HG02840 (cell line): Measurements from ENCODE around the gene SUPT3H.
"Not testable (repeated sequence)": the region's sequence is repeated elsewhere in the genome, so short reads cannot be mapped to it uniquely, and the experiment has no call there.

Source experiments
- ATAC-seq: cut with Tn5 transposase; IDR thresholded peaks from one replicate; pipeline ENCODE4 v1.9.1; 2021; ENCODE audit warnings: mild to moderate bottlenecking, moderate library complexity, moderate number of reproducible peaks; ENCODE audit not compliant: unreplicated experiment, low FRiP score

SUPT3H gene

GRCh38 chr6:45075246-45075645 is 302.5 kb downstream of the SUPT3H start:
- ATAC-seq = no peak

DNA sequence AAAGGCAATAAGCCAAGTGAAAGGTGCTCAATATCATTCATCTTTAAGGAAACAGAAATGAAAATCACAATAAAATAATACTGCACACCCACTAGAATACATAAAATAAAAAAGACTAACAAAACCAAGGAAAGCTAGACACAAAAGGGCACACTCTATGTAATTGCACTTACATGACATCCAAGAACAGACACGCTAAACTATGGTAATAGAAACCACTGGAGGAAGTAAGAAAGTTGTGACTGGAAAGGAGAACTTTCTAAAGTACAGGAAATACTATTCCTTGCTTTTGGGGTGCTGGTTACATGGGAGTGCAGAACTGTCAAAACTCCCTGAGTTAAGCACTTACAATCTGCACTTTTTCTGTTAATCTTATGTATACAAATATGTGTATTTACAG is 303.3 kb downstream of the SUPT3H start:
- ATAC-seq = no peak

- ATAC-seq = no peak
These were observed 304.0 kb downstream of the SUPT3H start for GRCh38 chr6:45073771-45074170.

- ATAC-seq = no peak
These were observed 305.1 kb downstream of the SUPT3H start for GRCh38 chr6:45072673-45073072.

- ATAC-seq = no peak
These were observed 305.7 kb downstream of the SUPT3H start for GRCh38 chr6:45072016-45072415.

DNA sequence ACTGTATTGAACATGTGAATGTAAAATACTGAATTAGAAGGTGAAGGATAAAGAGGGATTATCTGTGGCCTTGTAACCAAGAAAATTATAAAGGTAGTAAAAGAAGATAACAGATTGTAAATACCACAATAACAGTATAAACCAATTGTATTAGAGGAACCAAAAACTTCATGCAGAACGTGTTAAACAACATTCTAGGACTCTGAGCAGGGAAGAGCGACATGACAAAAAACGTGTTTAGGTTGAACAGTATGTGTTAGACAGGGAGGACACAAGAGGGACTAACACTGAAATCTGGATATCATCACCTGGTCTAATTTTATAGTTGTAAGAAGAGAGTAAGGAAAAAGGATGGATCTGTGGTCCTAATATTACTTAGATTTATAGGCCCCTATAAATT is 308.6 kb downstream of the SUPT3H start:
- ATAC-seq = no peak

- ATAC-seq = not testable (repeated sequence)
These were observed 310.3 kb downstream of the SUPT3H start for GRCh38 chr6:45067446-45067845.

DNA sequence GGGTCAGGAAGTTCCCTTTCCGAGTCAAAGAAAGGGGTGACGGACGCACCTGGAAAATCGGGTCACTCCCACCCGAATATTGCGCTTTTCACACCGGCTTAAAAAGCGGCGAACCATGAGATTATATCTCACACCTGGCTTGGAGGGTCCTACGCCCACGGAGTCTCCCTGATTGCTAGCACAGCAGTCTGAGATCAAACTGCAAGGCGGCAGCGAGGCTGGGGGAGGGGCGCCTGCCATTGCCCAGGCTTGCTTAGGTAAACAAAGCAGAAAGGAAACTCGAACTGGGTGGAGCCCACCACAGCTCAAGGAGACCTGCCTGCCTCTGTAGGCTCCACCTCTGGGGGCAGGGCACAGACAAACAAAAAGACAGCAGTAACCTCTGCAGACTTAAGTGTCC is 315.1 kb downstream of the SUPT3H start:
- not testable (repeated sequence) for ATAC-seq

DNA sequence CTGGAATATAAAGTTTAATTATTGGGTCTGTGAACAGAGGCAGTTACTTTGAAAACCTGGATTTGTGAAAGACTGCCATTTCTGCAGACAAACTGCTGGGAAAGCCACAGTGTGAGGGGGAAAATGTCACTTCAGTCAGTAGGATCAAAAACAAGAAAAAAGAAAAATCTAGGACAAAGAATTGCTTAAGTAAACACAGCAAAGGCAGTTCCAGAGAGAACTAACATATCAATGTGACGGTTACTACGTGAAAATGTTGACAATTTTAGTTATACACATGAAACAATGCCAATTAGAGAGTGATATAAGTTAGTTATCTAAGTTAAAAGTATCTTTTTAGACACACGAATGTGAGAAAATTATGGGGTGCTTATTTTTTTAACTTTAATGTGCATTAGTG is 320.0 kb downstream of the SUPT3H start:
- ATAC-seq = no peak

- no peak for ATAC-seq
These were observed 323.1 kb downstream of the SUPT3H start for GRCh38 chr6:45054610-45055009.

DNA sequence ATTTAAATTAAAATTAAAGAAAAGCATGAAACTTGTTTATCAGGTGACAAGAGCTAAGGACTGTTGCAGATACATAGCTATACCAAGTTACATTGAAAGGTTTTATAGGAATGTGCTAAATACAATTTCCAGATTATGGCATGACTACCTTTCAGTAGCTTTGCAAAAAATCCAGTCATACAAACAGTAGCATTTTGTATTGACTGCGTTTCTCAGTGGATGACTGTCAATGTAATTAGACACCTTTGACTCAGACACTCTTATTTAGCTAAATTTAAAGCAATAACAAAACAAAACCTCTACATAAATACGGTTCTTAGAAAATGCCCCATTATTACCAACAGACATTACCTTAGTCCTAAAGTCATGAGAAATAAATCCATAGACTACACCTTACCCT is 325.4 kb downstream of the SUPT3H start:
- no peak for ATAC-seq

DNA sequence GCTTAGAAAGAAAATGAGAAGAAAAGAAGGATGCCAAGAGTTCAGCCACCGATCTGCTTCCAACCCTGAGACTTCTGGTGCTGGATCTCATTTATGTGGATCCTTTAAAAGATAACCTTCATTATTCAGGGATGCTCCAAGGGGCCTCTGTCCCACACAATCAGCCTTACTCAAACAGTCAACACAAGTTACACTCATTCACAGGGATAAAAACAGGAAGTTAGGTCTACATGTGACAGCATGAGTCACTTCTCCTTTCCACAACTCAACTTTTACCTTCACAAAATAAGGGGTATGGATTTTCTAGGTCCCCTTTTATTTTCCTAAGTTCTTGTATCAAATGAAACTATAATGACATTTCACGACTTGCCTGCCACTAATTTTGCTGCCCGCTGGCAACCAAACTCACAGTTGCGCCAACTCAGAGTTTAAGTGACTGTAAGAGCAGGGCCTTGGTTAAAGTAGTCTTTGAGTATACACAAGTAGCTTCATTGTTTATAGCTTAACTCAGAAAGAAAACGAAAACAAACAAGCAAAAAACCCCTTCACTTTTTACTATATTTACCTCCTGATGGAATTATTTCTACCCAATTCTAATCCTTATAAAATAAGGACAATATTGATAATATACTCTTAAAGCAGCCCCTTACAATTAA is 328.4 kb downstream of the SUPT3H start:
- ATAC-seq = no peak

DNA sequence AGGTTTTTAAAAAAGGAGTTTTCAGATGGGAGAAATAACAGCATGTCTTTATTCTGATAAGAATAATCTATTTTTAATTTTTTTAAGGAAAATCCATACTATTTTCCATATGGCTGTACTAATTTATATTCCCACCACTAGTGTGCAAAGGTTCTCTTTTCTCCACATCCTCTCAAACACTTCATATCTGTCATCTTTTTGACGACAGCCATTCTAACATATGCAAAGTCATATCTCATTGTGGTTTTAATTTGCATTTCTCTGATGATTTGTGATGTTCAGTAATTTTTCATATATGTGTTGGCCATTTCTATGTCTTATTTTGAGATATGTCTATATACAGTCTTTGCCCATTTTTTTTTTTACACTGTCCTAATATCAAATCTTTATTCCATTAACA is 330.2 kb downstream of the SUPT3H start:
- ATAC-seq = no peak

GRCh38 chr6:45045253-45045601 is 332.5 kb downstream of the SUPT3H start:
- ATAC-seq = no peak

GRCh38 chr6:45044510-45045252 is 333.1 kb downstream of the SUPT3H start:
- ATAC-seq = no peak

DNA sequence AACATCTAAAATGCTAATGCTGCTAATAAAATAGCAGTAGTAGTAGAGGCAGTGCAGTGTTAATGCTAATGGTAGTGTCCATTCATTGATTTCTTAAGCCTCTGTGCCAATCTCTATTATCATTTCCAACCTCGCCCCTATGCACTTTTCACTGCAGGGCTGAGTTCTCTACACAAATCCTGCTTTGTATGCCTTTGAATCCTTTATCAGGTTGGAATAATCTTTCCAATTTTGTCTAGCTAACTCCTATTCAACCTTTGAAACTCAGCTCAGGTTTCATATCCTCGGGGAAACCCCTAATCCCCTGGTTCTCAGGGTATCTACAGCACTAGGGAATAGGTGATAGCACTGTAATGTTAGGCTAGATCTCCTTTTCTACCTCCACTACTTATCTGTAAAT is 333.6 kb downstream of the SUPT3H start:
- ATAC-seq = no peak

DNA sequence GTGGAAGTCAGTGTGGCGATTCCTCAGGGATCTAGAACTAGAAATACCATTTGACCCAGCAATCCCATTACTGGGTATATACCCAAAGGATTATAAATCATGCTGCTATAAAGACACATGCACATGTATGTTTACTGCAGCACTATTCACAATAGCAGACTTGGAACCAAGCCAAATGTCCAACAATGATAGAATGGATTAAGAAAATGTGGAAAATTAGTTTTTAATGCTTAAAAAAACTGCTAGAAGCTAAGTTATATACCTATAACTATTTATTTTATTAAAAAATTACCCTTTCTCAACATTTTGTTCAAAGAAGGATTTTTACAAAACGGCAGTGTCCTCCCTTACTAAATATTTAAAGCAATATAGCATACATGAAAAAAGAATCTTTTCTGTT is 335.1 kb downstream of the SUPT3H start:
- ATAC-seq = not testable (repeated sequence)

DNA sequence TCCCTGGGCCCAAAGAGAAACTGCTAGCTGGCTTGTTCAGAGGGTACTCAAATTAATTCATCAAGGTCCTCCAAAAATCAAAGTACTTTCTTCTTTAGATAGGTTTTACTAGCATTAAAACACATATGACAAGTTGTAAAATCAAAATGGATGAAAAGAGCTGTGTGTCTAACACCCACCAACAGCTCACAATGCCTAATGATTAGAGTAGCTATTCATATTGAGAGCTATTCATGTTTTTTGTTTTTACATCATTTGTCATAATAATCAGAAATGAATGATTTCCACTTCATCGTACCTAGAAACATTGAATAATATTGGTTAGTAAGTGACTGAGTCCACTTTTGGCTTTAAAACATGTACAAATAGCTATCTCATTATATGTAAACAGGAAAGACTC is 339.5 kb downstream of the SUPT3H start:
- ATAC-seq = no peak

DNA sequence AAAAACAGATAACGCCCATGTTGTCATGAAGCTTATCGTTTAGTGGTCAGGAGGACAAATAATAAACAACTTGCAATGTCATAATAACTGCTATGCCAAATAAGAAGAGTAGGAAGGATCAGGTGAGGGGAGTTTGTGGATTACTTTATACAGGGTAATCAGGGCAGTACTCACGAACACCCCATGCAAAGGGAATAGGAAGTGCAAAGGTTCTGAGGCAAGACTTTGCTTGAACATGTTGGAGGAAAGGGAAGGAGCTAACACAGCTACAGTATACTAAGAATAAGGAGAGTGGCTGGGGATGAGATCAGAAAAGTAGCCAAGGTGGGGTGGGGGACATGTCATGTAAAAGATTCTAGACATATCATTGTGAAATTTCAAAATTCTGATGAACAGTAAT is 341.6 kb downstream of the SUPT3H start:
- ATAC-seq = no peak

- ATAC-seq = no peak
These were observed 345.3 kb downstream of the SUPT3H start for GRCh38 chr6:45032426-45032825.

DNA sequence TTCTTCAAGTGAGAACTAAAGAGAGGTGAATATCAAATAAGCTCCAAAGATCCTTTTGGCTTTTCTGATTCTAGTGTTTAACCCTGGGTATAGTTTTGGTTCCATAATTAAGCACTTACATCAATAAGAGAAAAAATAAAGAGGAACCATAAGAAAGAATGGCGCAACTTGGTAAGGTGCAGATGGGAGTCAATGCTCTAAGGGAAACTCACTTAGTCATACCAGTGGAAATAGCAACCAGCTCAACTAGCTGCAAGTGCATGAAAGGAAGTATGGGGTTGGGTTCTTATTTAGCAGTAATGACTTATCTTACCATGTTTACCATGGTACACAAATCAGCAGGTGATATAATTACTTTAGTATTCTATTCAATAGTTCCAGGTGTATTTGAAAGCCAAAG is 346.1 kb downstream of the SUPT3H start:
- ATAC-seq = no peak

DNA sequence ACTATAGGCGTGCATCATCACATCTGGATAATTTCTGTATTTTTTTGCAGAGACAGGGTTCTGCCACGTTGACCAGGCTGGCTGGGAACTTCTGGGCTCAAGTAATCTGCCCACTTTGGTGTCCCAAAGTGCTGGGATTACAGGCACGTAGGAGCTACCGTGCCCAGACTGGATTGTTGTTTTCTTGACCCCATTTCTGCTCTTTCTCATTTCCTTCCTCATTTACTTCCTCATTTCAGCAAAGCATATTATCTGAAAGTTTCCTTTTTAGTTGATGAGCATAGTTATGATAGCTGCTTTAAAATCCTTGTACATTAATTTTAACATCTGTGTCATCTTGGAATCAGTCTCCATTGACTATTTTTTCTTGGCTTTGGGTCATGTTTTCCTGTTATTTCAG is 350.6 kb downstream of the SUPT3H start:
- no peak for ATAC-seq
